CD4-positive, alpha-beta memory T cell (primary cell): ENCODE results near the gene GALNT15. TPM values are rescaled to one million over a fixed set of nuclear protein-coding genes. Genes with fewer than 3 reads are reported as not detected.

Source experiments
- CTCF ChIA-PET: fragments of 350-600 bp; sonication (Branson Sonifier 250); formaldehyde crosslinking; loops from one replicate; lab custom pipeline; 2021; ENCODE audit warnings: inconsistent platforms; ENCODE audit not compliant: partially characterized antibody; lab: Charles Lee
- POLR2A ChIA-PET: fragments of 350-600 bp; sonication (Branson Sonifier 250); formaldehyde crosslinking; loops from one replicate; lab custom pipeline; 2021; ENCODE audit not compliant: partially characterized antibody; lab: Charles Lee
- DNase-seq, 5 donors: peaks; one replicate each; pipeline versions ENCODE4 v3.0.0 to v3.0.0-alpha.2; 2020 to 2022; ENCODE audit warnings: mixed read lengths in 1 of 5
- H3K27ac ChIP-seq: one replicate; pipeline ENCODE4 v1.7.0; 2013; ENCODE audit warnings: low read depth, low read length
- H3K27me3 ChIP-seq: 2 replicates; pipeline ENCODE4 v1.7.0; 2013; ENCODE audit warnings: mild to moderate bottlenecking, low read length, moderate library complexity; ENCODE audit not compliant: insufficient read depth
- H3K36me3 ChIP-seq: 2 replicates; pipeline ENCODE4 v1.7.0; 2013; ENCODE audit warnings: mild to moderate bottlenecking, low read length, moderate library complexity; ENCODE audit not compliant: insufficient read depth
- H3K4me1 ChIP-seq: 2 replicates; pipeline ENCODE4 v1.7.0; 2013; ENCODE audit warnings: mild to moderate bottlenecking, low read length, moderate library complexity; ENCODE audit not compliant: insufficient read depth
- H3K4me3 ChIP-seq, 2 donors: one replicate each; pipeline ENCODE4 v1.7.0; 2013; ENCODE audit warnings: low read length in 2 of 2, mild to moderate bottlenecking in 1 of 2
- H3K9me3 ChIP-seq, 2 donors: one replicate each; pipeline ENCODE4 v1.7.0; 2013; ENCODE audit warnings: low read length in 2 of 2, control low read depth in 1 of 2; ENCODE audit not compliant: control insufficient read depth in 1 of 2
- H3K27ac Mint-ChIP-seq, 7 donors: one replicate each; pipeline ENCODE4 v1.8.0; 2020 to 2021; ENCODE audit warnings: mixed read lengths in 7 of 7, mild to moderate bottlenecking in 6 of 7, inconsistent platforms in 3 of 7, moderate library complexity in 3 of 7
- H3K27me3 Mint-ChIP-seq, 2 donors: one replicate each; pipeline ENCODE4 v1.8.0; 2020 to 2021; ENCODE audit warnings: mixed read lengths in 2 of 2
- H3K36me3 Mint-ChIP-seq, 2 donors: one replicate each; pipeline ENCODE4 v1.8.0; 2020 to 2021; ENCODE audit warnings: mixed read lengths in 2 of 2, inconsistent platforms in 1 of 2, mild to moderate bottlenecking in 1 of 2
- H3K4me1 Mint-ChIP-seq, 4 donors: one replicate each; pipeline ENCODE4 v1.8.0; 2020 to 2021; ENCODE audit warnings: mixed read lengths in 4 of 4, mild to moderate bottlenecking in 1 of 4
- H3K4me3 Mint-ChIP-seq, 8 donors: one replicate each; pipeline ENCODE4 v1.8.0; 2020 to 2021; ENCODE audit warnings: mixed read lengths in 8 of 8, mild to moderate bottlenecking in 7 of 8, moderate library complexity in 6 of 8, inconsistent platforms in 3 of 8
- H3K9me3 Mint-ChIP-seq, 8 donors: one replicate each; pipeline ENCODE4 v1.8.0; 2020 to 2021; ENCODE audit warnings: mixed read lengths in 8 of 8, mild to moderate bottlenecking in 5 of 8, inconsistent platforms in 3 of 8, moderate library complexity in 1 of 8
- intact Hi-C: fragments of 100-400 bp; cut with micrococcal nuclease; formaldehyde crosslinking; loops from one replicate; pipeline ENCODE4 v1.15.1; 2023
- polyA plus RNA-seq, 2 donors: library from polyadenylated mRNA; unstranded; fragments of 300-500 nt; fragmentation: Illumina TruSeq; gene quantifications; one replicate each; pipeline ENCODE4 v1.2.3, GENCODE V29; 2021
- total RNA-seq, 2 experiments: library from RNA; stranded (reverse); gene quantifications; one replicate each; pipeline ENCODE4 v1.2.3, GENCODE V29; 2021

The GALNT15 gene
- total and polyA plus RNA-seq, 4 experiments from 2014 or later: not detected

- no peaks in the 10 kb centered on the region for H3K36me3 ChIP-seq
- H3K4me3 ChIP-seq: no peak overlapping the region
- POLR2A ChIA-PET: no interaction called here
- H3K36me3 Mint-ChIP-seq: peaks cover 0 to 5% of the 10 kb centered on the region in 2 donors
- peaks cover 0 to 29% (median 18%) of the 10 kb centered on the region in 8 donors for H3K9me3 Mint-ChIP-seq
- peaks cover 3 to 22% of the 10 kb centered on the region in 2 donors for H3K27me3 Mint-ChIP-seq
- peaks cover 0 to 2% (median 0%) of the 10 kb centered on the region in 4 donors for H3K4me1 Mint-ChIP-seq
- no peak overlapping the region for H3K4me3 Mint-ChIP-seq
- intact Hi-C loops: no loop called here
- H3K4me1 ChIP-seq: no peaks in the 10 kb centered on the region
- no peak overlapping the region for H3K27ac ChIP-seq
- no peak overlapping the region for H3K27ac Mint-ChIP-seq
- no peaks in the 10 kb centered on the region for H3K9me3 ChIP-seq
- H3K27me3 ChIP-seq: no peaks in the 10 kb centered on the region
- CTCF ChIA-PET: no interaction called here
- DNase-seq: peak in 1 of 5 donors; percentile 1
These were observed 23.4 kb upstream of the GALNT15 start for GRCh38 chr3:16151109-16151508.

DNA sequence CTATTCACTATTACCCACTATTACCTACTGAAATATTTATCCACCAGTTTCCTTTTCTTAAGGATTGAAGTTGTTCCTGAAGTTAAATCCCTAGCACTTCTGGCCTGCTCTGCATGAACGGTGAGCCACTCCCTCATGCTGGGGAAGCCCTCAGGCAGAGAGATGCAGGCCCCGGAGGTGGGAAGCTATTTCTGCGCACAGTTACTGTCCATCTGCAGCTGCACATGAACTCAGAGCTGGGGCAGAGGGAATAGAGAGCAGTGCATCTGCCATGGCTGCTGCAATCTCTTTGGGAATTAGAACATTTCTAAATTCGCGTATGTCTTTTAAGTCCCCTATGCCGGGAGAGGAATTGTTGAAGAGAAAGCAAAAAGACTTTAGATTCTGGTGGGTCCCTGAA lies 6.3 kb upstream of the GALNT15 start:
- POLR2A ChIA-PET: no interaction called here

DNA sequence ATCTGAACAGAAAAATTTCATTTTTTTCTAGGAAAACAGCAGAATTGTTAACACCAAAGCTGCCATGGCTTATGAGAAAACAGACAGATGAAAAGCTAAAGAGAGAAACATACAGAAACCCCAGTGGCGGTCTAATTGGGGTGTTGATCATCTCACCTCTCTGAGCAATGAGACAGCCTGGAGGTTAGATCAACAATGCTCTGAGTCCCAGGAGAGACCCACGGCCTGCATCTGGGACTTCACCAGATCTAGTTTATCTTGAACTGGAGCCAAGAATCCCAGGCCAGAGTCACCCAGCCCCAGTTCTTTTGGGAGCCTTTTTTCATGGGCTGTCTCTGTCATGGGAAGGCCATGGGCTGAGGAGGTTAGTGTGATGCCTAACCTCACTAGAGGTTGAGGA lies 3.5 kb upstream of the GALNT15 start:
- ChIA-PET CTCF (no interaction called here), POLR2A (no interaction called here)
- H3K9me3 Mint-ChIP-seq: peaks cover 0 to 4% (median 2%) of the 10 kb centered on the region in 8 donors
- DNase-seq: no peak
- Histone ChIP-seq H3K4me1 (no peaks in the 10 kb centered on the region), H3K9me3 (no peaks in the 10 kb centered on the region), H3K27me3 (no peaks in the 10 kb centered on the region), H3K27ac (no peak overlapping the region), H3K36me3 (no peaks in the 10 kb centered on the region), H3K4me3 (no peak overlapping the region)
- H3K4me1 Mint-ChIP-seq: no peaks in the 10 kb centered on the region
- H3K36me3 Mint-ChIP-seq: no peaks in the 10 kb centered on the region
- intact Hi-C loops: no loop called here
- no peak overlapping the region for H3K4me3 Mint-ChIP-seq
- H3K27me3 Mint-ChIP-seq: peaks cover 11 to 17% of the 10 kb centered on the region in 2 donors
- H3K27ac Mint-ChIP-seq: no peak overlapping the region

More for the DNA sequence above, 6.3 kb upstream of the GALNT15 start:
- no peak for DNase-seq
- CTCF ChIA-PET: no interaction called here
- Histone ChIP-seq H3K36me3 (no peaks in the 10 kb centered on the region), H3K9me3 (no peaks in the 10 kb centered on the region), H3K27ac (no peak overlapping the region), H3K4me3 (no peak overlapping the region), H3K4me1 (no peaks in the 10 kb centered on the region), H3K27me3 (no peaks in the 10 kb centered on the region)
- no peak overlapping the region for H3K4me3 Mint-ChIP-seq
- H3K9me3 Mint-ChIP-seq: peaks cover 3 to 25% (median 12%) of the 10 kb centered on the region in 8 donors
- H3K27me3 Mint-ChIP-seq: peaks cover 20 to 31% of the 10 kb centered on the region in 2 donors
- intact Hi-C loops: no loop called here
- H3K4me1 Mint-ChIP-seq: no peaks in the 10 kb centered on the region
- H3K27ac Mint-ChIP-seq: no peak overlapping the region
- peaks cover 2 to 3% of the 10 kb centered on the region in 2 donors for H3K36me3 Mint-ChIP-seq

DNA sequence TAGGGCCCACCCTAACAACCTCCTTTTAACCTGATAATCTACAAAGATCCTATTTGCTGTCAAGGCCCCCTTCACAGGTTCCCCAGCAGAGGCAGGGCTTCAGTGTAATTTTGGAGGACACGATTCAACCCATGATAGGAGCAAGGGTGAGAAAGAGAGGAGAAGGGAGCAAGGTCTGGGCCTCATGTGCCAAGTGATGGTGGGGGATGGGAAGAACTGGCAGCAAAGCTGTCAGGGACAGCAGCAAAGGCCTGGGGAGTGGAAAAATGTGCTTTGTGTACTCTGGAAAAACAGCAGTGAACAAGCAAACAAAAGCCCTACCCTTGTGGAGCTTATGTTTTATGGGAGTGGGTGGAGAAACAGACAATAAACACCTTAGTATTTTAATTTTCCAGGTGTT lies 2.7 kb upstream of the GALNT15 start:
- Mint-ChIP-seq H3K27ac (no peak overlapping the region), H3K4me3 (no peak overlapping the region), H3K36me3 (no peaks in the 10 kb centered on the region), H3K27me3 (peaks cover 5 to 15% of the 10 kb centered on the region in 2 donors), H3K4me1 (no peaks in the 10 kb centered on the region), H3K9me3 (peaks cover 0 to 4% (median under 1%) of the 10 kb centered on the region in 8 donors)
- ChIA-PET POLR2A (no interaction called here), CTCF (no interaction called here)
- DNase-seq: no peak
- Histone ChIP-seq H3K27me3 (no peaks in the 10 kb centered on the region), H3K4me3 (no peak overlapping the region), H3K36me3 (no peaks in the 10 kb centered on the region), H3K9me3 (no peaks in the 10 kb centered on the region), H3K4me1 (no peaks in the 10 kb centered on the region), H3K27ac (no peak overlapping the region)
- intact Hi-C loops: no loop called here

GRCh38 chr3:16173283-16174025 lies 1.0 kb upstream of the GALNT15 start:
- CTCF ChIA-PET: interaction anchor here (0.9 kb wide), 1 partner anchor 124 kb away, joined by 6 read pairs; no protein-coding TSS in a partner anchor
- intact Hi-C loops: no loop called here
- H3K27me3 Mint-ChIP-seq: peaks cover 12 to 21% of the 10 kb centered on the region in 2 donors
- no peaks in the 10 kb centered on the region for H3K9me3 ChIP-seq
- POLR2A ChIA-PET: no interaction called here
- peaks cover under 1 to 7% (median 3%) of the 10 kb centered on the region in 4 donors for H3K4me1 Mint-ChIP-seq
- H3K27ac ChIP-seq: no peak overlapping the region
- no peaks in the 10 kb centered on the region for H3K36me3 Mint-ChIP-seq
- no peak overlapping the region for H3K4me3 Mint-ChIP-seq
- no peaks in the 10 kb centered on the region for H3K27me3 ChIP-seq
- DNase-seq: no peak
- no peaks in the 10 kb centered on the region for H3K36me3 ChIP-seq
- H3K27ac Mint-ChIP-seq: peak overlapping the region in 1 of 7 donors; percentile 14
- H3K9me3 Mint-ChIP-seq: peaks cover 0 to 4% (median under 1%) of the 10 kb centered on the region in 8 donors
- no peak overlapping the region for H3K4me3 ChIP-seq
- no peaks in the 10 kb centered on the region for H3K4me1 ChIP-seq

- Mint-ChIP-seq H3K27me3 (peaks cover 12 to 21% of the 10 kb centered on the region in 2 donors), H3K4me3 (no peak overlapping the region), H3K9me3 (peaks cover 0 to 4% (median under 1%) of the 10 kb centered on the region in 8 donors), H3K4me1 (peaks cover 4 to 7% (median 5%) of the 10 kb centered on the region in 4 donors), H3K36me3 (no peaks in the 10 kb centered on the region), H3K27ac (peak overlapping the region in 1 of 7 donors; percentile 14)
- H3K27ac ChIP-seq: no peak overlapping the region
- H3K9me3 ChIP-seq: no peaks in the 10 kb centered on the region
- CTCF ChIA-PET: interaction anchor here (0.9 kb wide), 1 partner anchor 124 kb away, joined by 6 read pairs; no protein-coding TSS in a partner anchor
- intact Hi-C loops: no loop called here
- H3K4me3 ChIP-seq: no peak overlapping the region
- no peaks in the 10 kb centered on the region for H3K36me3 ChIP-seq
- H3K27me3 ChIP-seq: no peaks in the 10 kb centered on the region
- DNase-seq: no peak
- POLR2A ChIA-PET: no interaction called here
- no peaks in the 10 kb centered on the region for H3K4me1 ChIP-seq
These were observed 489 bp upstream of the GALNT15 start for GRCh38 chr3:16174026-16174355.

- CTCF ChIA-PET: interaction anchor here (0.7 to 1.7 kb wide), 2 partner anchors 11 to 14 kb away, joined by 3 to 5 read pairs; no protein-coding TSS in a partner anchor
- intact Hi-C loops: no loop called here
- Mint-ChIP-seq H3K4me1 (peaks cover 4 to 8% (median 6%) of the 10 kb centered on the region in 4 donors), H3K9me3 (no peaks in the 10 kb centered on the region), H3K27me3 (peaks cover 12 to 21% of the 10 kb centered on the region in 2 donors), H3K36me3 (no peaks in the 10 kb centered on the region), H3K27ac (no peak overlapping the region), H3K4me3 (no peak overlapping the region)
- POLR2A ChIA-PET: no interaction called here
- no peaks in the 10 kb centered on the region for H3K36me3 ChIP-seq
- no peaks in the 10 kb centered on the region for H3K27me3 ChIP-seq
- no peaks in the 10 kb centered on the region for H3K4me1 ChIP-seq
- H3K9me3 ChIP-seq: no peaks in the 10 kb centered on the region
- no peak overlapping the region for H3K27ac ChIP-seq
- no peak overlapping the region for H3K4me3 ChIP-seq
- DNase-seq: no peak
These were observed 759 bp downstream of the GALNT15 start for GRCh38 chr3:16174976-16175901.
